GM21717 (cell line): ENCODE data around the gene ARMC8.

ENCODE experiments used
- ATAC-seq: cut with Tn5 transposase; IDR thresholded peaks from one replicate; pipeline ENCODE4 v1.9.1; 2021; ENCODE audit warnings: mild to moderate bottlenecking, moderate library complexity; ENCODE audit not compliant: unreplicated experiment

The ARMC8 gene

GRCh38 chr3:138245026-138245425 is 57.9 kb downstream of the ARMC8 start:
- no peak for ATAC-seq

GRCh38 chr3:138249636-138250035 is 62.5 kb downstream of the ARMC8 start:
- no peak for ATAC-seq

- ATAC-seq = no peak
Observed at GRCh38 chr3:138253609-138254008, 66.5 kb downstream of the ARMC8 start.

- no peak for ATAC-seq
Observed at GRCh38 chr3:138254216-138254615, 67.1 kb downstream of the ARMC8 start.

GRCh38 chr3:138256022-138256421 is 68.9 kb downstream of the ARMC8 start:
- ATAC-seq = no peak

- no peak for ATAC-seq
Observed at GRCh38 chr3:138257986-138258385, 70.9 kb downstream of the ARMC8 start.

GRCh38 chr3:138259126-138259525 is 72.0 kb downstream of the ARMC8 start:
- no peak for ATAC-seq

- no peak for ATAC-seq
Observed at GRCh38 chr3:138260611-138261010, 73.5 kb downstream of the ARMC8 start.

GRCh38 chr3:138263104-138263503 is 76.0 kb downstream of the ARMC8 start:
- ATAC-seq = no peak

- ATAC-seq = no peak
Observed at GRCh38 chr3:138265745-138266144, 78.6 kb downstream of the ARMC8 start.

- ATAC-seq = no peak
Observed at GRCh38 chr3:138267083-138267482, 80.0 kb downstream of the ARMC8 start.

GRCh38 chr3:138270245-138270644 is 83.1 kb downstream of the ARMC8 start:
- ATAC-seq = no peak

- no peak for ATAC-seq
Observed at GRCh38 chr3:138271189-138271794, 84.2 kb downstream of the ARMC8 start.

GRCh38 chr3:138281561-138281960 is 94.5 kb downstream of the ARMC8 start:
- no peak for ATAC-seq

- no peak for ATAC-seq
Observed at GRCh38 chr3:138282836-138283235, 95.7 kb downstream of the ARMC8 start.

- no peak for ATAC-seq
Observed at GRCh38 chr3:138284079-138284478, 97.0 kb downstream of the ARMC8 start.

- no peak for ATAC-seq
Observed at GRCh38 chr3:138284957-138285477, 97.9 kb downstream of the ARMC8 start.

- ATAC-seq = no peak
Observed at GRCh38 chr3:138289260-138289659, 102.2 kb downstream of the ARMC8 start.

- no peak for ATAC-seq
Observed at GRCh38 chr3:138289701-138290100, 102.6 kb downstream of the ARMC8 start.

GRCh38 chr3:138296639-138297038 is 109.5 kb downstream of the ARMC8 start:
- ATAC-seq = peak; percentile 65

GRCh38 chr3:138297059-138297607 is 110.0 kb downstream of the ARMC8 start:
- ATAC-seq = no peak

- ATAC-seq = no peak
Observed at GRCh38 chr3:138297876-138298275, 110.8 kb downstream of the ARMC8 start.

- ATAC-seq = no peak
Observed at GRCh38 chr3:138300647-138301046, 113.5 kb downstream of the ARMC8 start.
